Natural killer cell (primary cell): ENCODE data around the gene VPS13D. TPM values are rescaled to one million over a fixed set of nuclear protein-coding genes. Genes with fewer than 3 reads are reported as not detected.
"Not testable (repeated sequence)": the region's sequence is repeated elsewhere in the genome, so short reads cannot be mapped to it uniquely, and the experiment has no call there.

Source experiments
- ATAC-seq, 3 donors: fragments of 150-1000 bp in 2 of 3; fragments of 200-7000 bp in 1 of 3; cut with Tn5 transposase; 1 replicate in 1 of 3; 2 replicates in 2 of 3; pipeline ENCODE4 v1.10.0; 2021; ENCODE audit warnings: mild to moderate bottlenecking in 2 of 3, moderate library complexity in 2 of 3
- DNase-seq, 2 donors: peaks; one replicate each; pipeline versions ENCODE4 v3.0.0 to v3.0.0-alpha.2; 2013 to 2021; ENCODE audit warnings: mixed read lengths in 1 of 2
- H3K27ac ChIP-seq: one replicate; pipeline ENCODE4 v1.5.1; 2013; ENCODE audit warnings: mild to moderate bottlenecking, low read length
- H3K27me3 ChIP-seq: one replicate; pipeline ENCODE4 v1.6.1; 2013; ENCODE audit warnings: low read length; ENCODE audit not compliant: control insufficient read depth, insufficient read depth
- H3K36me3 ChIP-seq: one replicate; pipeline ENCODE4 v1.6.1; 2013; ENCODE audit warnings: low read length; ENCODE audit not compliant: control insufficient read depth, insufficient read depth
- H3K4me1 ChIP-seq: one replicate; pipeline ENCODE4 v1.6.1; 2013; ENCODE audit warnings: low read length; ENCODE audit not compliant: control insufficient read depth, insufficient read depth
- H3K4me3 ChIP-seq: one replicate; pipeline ENCODE4 v1.5.1; 2013; ENCODE audit warnings: low read length
- H3K9me3 ChIP-seq: one replicate; pipeline ENCODE4 v1.6.1; 2013; ENCODE audit warnings: low read length; ENCODE audit not compliant: control insufficient read depth, insufficient read depth
- H3K27ac Mint-ChIP-seq, 2 donors: one replicate each; pipeline ENCODE4 v1.8.0; 2022; ENCODE audit warnings: mild to moderate bottlenecking in 2 of 2, mixed read lengths in 2 of 2, moderate library complexity in 1 of 2
- H3K27me3 Mint-ChIP-seq, 2 donors: one replicate each; pipeline ENCODE4 v1.8.0; 2022; ENCODE audit warnings: low read depth in 2 of 2, mixed read lengths in 2 of 2
- H3K36me3 Mint-ChIP-seq: one replicate; pipeline ENCODE4 v1.8.0; 2022; ENCODE audit warnings: mixed read lengths
- H3K4me1 Mint-ChIP-seq, 2 donors: one replicate each; pipeline ENCODE4 v1.8.0; 2022; ENCODE audit warnings: mixed read lengths in 2 of 2
- H3K4me3 Mint-ChIP-seq: one replicate; pipeline ENCODE4 v1.8.0; 2022; ENCODE audit warnings: mild to moderate bottlenecking, moderate library complexity, mixed read lengths
- H3K9me3 Mint-ChIP-seq, 2 donors: one replicate each; pipeline ENCODE4 v1.8.0; 2022; ENCODE audit warnings: mixed read lengths in 2 of 2
- WGBS: methylation state at CpG from one replicate; pipeline ENCODE4 v1.1.7; 2013; ENCODE audit warnings: missing lambda C conversion rate; ENCODE audit not compliant: insufficient coverage; 5-methylcytosine and 5-hydroxymethylcytosine counted together
- intact Hi-C: fragments of 100-400 bp; cut with micrococcal nuclease; formaldehyde crosslinking; loops from one replicate; pipeline ENCODE4 v1.14.2; 2022
- total RNA-seq, 4 donors: library from RNA; stranded (reverse); fragments of 120-200 nt in 1 of 4; gene quantifications; one replicate each; pipeline versions ENCODE4 v1.2.3 to v1.2.4, GENCODE V29; 2013 to 2022
- TF ChIP-seq, protein P1 (sequence below): fragments of 200-600 bp; IDR thresholded peaks from one replicate; pipeline ENCODE4 v1.8.0; 2022; ENCODE audit warnings: antibody characterized with exemption

VPS13D gene
- total RNA-seq, 3 donors from 2014 or later (not counting 1 experiment from before 2014, with no cell fraction given) = 66.3 to 94.0 (median 81.7) TPM

DNA sequence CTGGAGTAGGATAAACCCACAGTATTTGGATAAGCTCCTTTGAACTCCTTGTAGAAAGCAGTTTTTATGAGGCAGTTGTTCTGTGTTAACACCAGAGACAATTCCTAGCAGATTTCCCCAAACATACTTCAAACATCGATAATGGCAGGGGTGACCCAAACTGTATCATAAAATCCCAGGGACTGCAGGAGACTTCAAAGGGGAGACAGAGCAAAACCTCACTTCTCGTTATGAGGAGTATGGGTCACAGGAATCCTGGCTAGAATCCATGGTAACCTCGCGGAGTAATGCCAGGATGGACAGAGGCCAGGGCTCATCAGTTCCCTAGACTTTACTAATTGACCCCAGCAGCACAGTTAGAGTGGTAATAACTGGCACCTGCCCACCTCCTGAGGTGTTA lies 240.2 kb downstream of the VPS13D start:
- intact Hi-C loops = loop anchor here (5.0 kb wide), 1 partner anchor 132 kb away; no protein-coding TSS in a partner anchor
- Histone ChIP-seq H3K36me3 (no peaks in the 10 kb centered on the region), H3K9me3 (no peaks in the 10 kb centered on the region), H3K27ac (peak overlapping the region; percentile 28), H3K4me3 (no peak overlapping the region), H3K27me3 (no peaks in the 10 kb centered on the region), H3K4me1 (peaks cover 58% of the 10 kb centered on the region)
- TF ChIP-seq, protein P1, sequence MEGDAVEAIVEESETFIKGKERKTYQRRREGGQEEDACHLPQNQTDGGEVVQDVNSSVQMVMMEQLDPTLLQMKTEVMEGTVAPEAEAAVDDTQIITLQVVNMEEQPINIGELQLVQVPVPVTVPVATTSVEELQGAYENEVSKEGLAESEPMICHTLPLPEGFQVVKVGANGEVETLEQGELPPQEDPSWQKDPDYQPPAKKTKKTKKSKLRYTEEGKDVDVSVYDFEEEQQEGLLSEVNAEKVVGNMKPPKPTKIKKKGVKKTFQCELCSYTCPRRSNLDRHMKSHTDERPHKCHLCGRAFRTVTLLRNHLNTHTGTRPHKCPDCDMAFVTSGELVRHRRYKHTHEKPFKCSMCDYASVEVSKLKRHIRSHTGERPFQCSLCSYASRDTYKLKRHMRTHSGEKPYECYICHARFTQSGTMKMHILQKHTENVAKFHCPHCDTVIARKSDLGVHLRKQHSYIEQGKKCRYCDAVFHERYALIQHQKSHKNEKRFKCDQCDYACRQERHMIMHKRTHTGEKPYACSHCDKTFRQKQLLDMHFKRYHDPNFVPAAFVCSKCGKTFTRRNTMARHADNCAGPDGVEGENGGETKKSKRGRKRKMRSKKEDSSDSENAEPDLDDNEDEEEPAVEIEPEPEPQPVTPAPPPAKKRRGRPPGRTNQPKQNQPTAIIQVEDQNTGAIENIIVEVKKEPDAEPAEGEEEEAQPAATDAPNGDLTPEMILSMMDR = no peak
- WGBS = 80% methylated on average over 4 of the region's 4 CpGs
- Mint-ChIP-seq H3K4me3 (peak overlapping the region; percentile 42), H3K27me3 (no peaks in the 10 kb centered on the region), H3K9me3 (no peaks in the 10 kb centered on the region), H3K27ac (peak overlapping the region; percentile 77 to 96), H3K36me3 (peaks cover 6% of the 10 kb centered on the region), H3K4me1 (peaks cover 66 to 70% of the 10 kb centered on the region in 2 donors)
- no peak for DNase-seq
- peak in 1 of 3 donors; percentile 38 for ATAC-seq

DNA sequence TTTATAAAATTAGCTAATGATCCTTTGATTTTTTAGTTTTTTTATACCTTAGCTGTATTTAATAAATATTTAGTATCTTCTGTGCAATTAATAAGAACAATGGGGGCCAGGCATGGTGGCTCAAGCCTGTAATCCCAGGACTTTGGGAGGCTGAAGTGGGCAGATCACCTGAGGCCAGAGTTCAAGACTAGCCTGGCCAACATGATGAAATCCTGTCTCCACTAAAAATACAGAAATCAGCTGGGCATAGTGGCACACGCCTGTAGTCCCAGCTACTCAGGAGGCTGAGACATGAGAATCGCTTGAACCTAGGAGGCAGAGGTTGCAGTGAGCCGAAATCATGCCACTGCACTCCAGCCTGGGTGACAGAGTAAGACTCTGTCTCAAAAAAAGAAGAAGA lies 241.1 kb downstream of the VPS13D start:
- 96% methylated on average over 3 of the region's 3 CpGs for WGBS
- H3K27ac ChIP-seq, H3K9me3 ChIP-seq, H3K27me3 Mint-ChIP-seq, H3K36me3 Mint-ChIP-seq, H3K9me3 Mint-ChIP-seq, H3K36me3 ChIP-seq, H3K4me3 Mint-ChIP-seq, H3K4me3 ChIP-seq, ATAC-seq, DNase-seq, H3K27me3 ChIP-seq: not testable (repeated sequence)
- Mint-ChIP-seq H3K4me1 (peaks cover 75 to 79% of the 10 kb centered on the region in 2 donors), H3K27ac (peak overlapping the region; percentile 96 to 98)
- intact Hi-C loops = loop anchor here (5.0 kb wide), 1 partner anchor 131 kb away; no protein-coding TSS in a partner anchor
- H3K4me1 ChIP-seq = peaks cover 67% of the 10 kb centered on the region

DNA sequence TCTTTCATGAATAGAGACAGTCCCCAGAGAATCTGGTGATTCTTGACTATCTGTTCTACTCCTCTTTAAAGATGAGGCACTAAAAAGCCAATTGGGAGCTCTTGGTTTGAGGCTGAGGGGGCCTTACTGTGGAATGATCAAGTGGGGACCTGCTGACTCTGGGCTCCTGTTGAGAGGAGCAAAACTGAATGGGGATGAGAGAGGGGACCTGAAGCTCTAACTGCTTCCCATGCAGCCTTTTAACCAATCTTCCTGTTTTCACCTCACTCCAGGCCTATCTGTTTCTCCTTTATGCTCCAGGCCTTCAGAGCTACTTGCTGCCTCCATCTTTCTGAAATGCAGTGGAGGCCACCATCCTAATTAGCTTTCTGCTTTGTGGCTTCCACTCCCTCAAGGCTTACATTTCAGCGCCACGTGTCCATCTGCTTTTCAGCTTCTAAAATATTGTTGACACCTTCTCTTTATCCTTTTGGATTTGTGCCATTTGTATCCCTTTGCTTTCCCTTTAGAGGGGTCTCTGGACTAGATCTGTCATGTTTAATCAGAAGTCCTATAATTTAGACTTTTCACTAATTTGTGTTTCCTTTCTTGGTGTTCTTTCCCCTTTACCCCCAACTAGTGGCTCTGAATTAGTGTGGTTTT lies 242.4 kb downstream of the VPS13D start:
- Histone ChIP-seq H3K27me3 (no peaks in the 10 kb centered on the region), H3K9me3 (no peaks in the 10 kb centered on the region), H3K4me3 (no peak overlapping the region), H3K36me3 (no peaks in the 10 kb centered on the region), H3K4me1 (peaks cover 72% of the 10 kb centered on the region), H3K27ac (peak overlapping the region; percentile 77)
- peak overlapping the region; percentile 88 for H3K4me3 Mint-ChIP-seq
- ATAC-seq (no peak), DNase-seq (no peak)
- H3K4me1 Mint-ChIP-seq = peaks cover 88 to 90% of the 10 kb centered on the region in 2 donors
- H3K27me3 Mint-ChIP-seq = no peaks in the 10 kb centered on the region
- H3K9me3 Mint-ChIP-seq = no peaks in the 10 kb centered on the region
- 100% methylated on average over 2 of the region's 2 CpGs for WGBS
- H3K36me3 Mint-ChIP-seq = peaks cover 6% of the 10 kb centered on the region
- H3K27ac Mint-ChIP-seq = peak overlapping the region; percentile 96 to 98
- intact Hi-C loops = loop anchor here (2.0 to 5.0 kb wide), 3 partner anchors 23 to 130 kb away; no protein-coding TSS in a partner anchor
- TF ChIP-seq, protein P1 = no peak

- H3K4me3 ChIP-seq = no peak overlapping the region
- no peaks in the 10 kb centered on the region for H3K27me3 ChIP-seq
- H3K4me1 ChIP-seq = peaks cover 76% of the 10 kb centered on the region
- no peaks in the 10 kb centered on the region for H3K36me3 ChIP-seq
- peaks cover 88 to 90% of the 10 kb centered on the region in 2 donors for H3K4me1 Mint-ChIP-seq
- peak overlapping the region; percentile 96 to 98 for H3K27ac Mint-ChIP-seq
- peak overlapping the region; percentile 88 for H3K4me3 Mint-ChIP-seq
- no peaks in the 10 kb centered on the region for H3K9me3 ChIP-seq
- H3K27ac ChIP-seq = peak overlapping the region; percentile 77
- TF ChIP-seq, protein P1 = no peak
- 15% methylated on average over 11 of the region's 12 CpGs for WGBS
- intact Hi-C loops = loop anchor here (2.0 to 5.0 kb wide), 3 partner anchors 24 to 129 kb away; no protein-coding TSS in a partner anchor
- ATAC-seq (peak; percentile 72 to 80 (median 75)), DNase-seq (peak; percentile 50 to 74)
- H3K36me3 Mint-ChIP-seq = peaks cover 6% of the 10 kb centered on the region
- H3K27me3 Mint-ChIP-seq = no peaks in the 10 kb centered on the region
- H3K9me3 Mint-ChIP-seq = no peaks in the 10 kb centered on the region
These were observed 243.1 kb downstream of the VPS13D start for GRCh38 chr1:12472798-12473551.
